ENCODE results near the gene TMPRSS2. TPM values are rescaled to one million over a fixed set of nuclear protein-coding genes. Genes with fewer than 3 reads are reported as not detected.

The TMPRSS2 gene
- total RNA-seq, 2 donors from 2014 or later = not detected

GRCh38 chr21:41446586-41446985 lies 61.4 kb downstream of the TMPRSS2 start:
- Mint-ChIP-seq H3K27ac (peak overlapping the region; percentile 56 to 82), H3K36me3 (peaks cover 4 to 61% of the 10 kb centered on the region in 2 donors), H3K9me3 (no peaks in the 10 kb centered on the region)
- ATAC-seq (no peak), DNase-seq (ENCODE audit: low spot score in 2 of 2) (no peak)

- H3K36me3 Mint-ChIP-seq = peaks cover 4 to 66% of the 10 kb centered on the region in 2 donors
These were observed 62.5 kb downstream of the TMPRSS2 start for GRCh38 chr21:41445465-41445862.

GRCh38 chr21:41444703-41445464 lies 63.1 kb downstream of the TMPRSS2 start:
- Mint-ChIP-seq H3K36me3 (peaks cover 4 to 70% of the 10 kb centered on the region in 2 donors), H3K9me3 (no peaks in the 10 kb centered on the region), H3K27ac (peak overlapping the region; percentile 59 to 68)
- DNase-seq (ENCODE audit: low spot score in 2 of 2) = no peak
- no peak for ATAC-seq

More at GRCh38 chr21:41445465-41445862, 62.5 kb downstream of the TMPRSS2 start:
- no peak for DNase-seq (ENCODE audit: low spot score in 2 of 2)
- no peak for ATAC-seq
- Mint-ChIP-seq H3K9me3 (no peaks in the 10 kb centered on the region), H3K27ac (peak overlapping the region; percentile 59 to 68)

GRCh38 chr21:41443562-41443961 lies 64.4 kb downstream of the TMPRSS2 start:
- no peak for DNase-seq (ENCODE audit: low spot score in 2 of 2)
- ATAC-seq = no peak
- H3K27ac Mint-ChIP-seq = no peak overlapping the region
- H3K36me3 Mint-ChIP-seq = peaks cover 4 to 69% of the 10 kb centered on the region in 2 donors
- no peaks in the 10 kb centered on the region for H3K9me3 Mint-ChIP-seq

GRCh38 chr21:41442481-41443186 lies 65.3 kb downstream of the TMPRSS2 start:
- H3K9me3 Mint-ChIP-seq = no peaks in the 10 kb centered on the region
- peaks cover 4 to 77% of the 10 kb centered on the region in 2 donors for H3K36me3 Mint-ChIP-seq
- ATAC-seq = no peak
- peak overlapping the region in 1 of 2 donors; percentile 5 for H3K27ac Mint-ChIP-seq
- no peak for DNase-seq (ENCODE audit: low spot score in 2 of 2)

- Mint-ChIP-seq H3K27ac (no peak overlapping the region), H3K9me3 (no peaks in the 10 kb centered on the region), H3K36me3 (peaks cover 5 to 73% of the 10 kb centered on the region in 2 donors)
- ATAC-seq (no peak), DNase-seq (ENCODE audit: low spot score in 2 of 2) (no peak)
These were observed 66.4 kb downstream of the TMPRSS2 start for GRCh38 chr21:41441546-41441945.

GRCh38 chr21:41439248-41439647 lies 68.7 kb downstream of the TMPRSS2 start:
- peaks cover 0 to 7% of the 10 kb centered on the region in 2 donors for H3K9me3 Mint-ChIP-seq
- peaks cover 21 to 77% of the 10 kb centered on the region in 2 donors for H3K36me3 Mint-ChIP-seq
- no peak for DNase-seq (ENCODE audit: low spot score in 2 of 2)
- no peak for ATAC-seq
- H3K27ac Mint-ChIP-seq = no peak overlapping the region

- ATAC-seq (peak in 1 of 2 donors; percentile 3), DNase-seq (ENCODE audit: low spot score in 2 of 2) (no peak)
- peaks cover 0 to 8% of the 10 kb centered on the region in 2 donors for H3K9me3 Mint-ChIP-seq
- peaks cover 21 to 80% of the 10 kb centered on the region in 2 donors for H3K36me3 Mint-ChIP-seq
- peak overlapping the region; percentile 25 to 38 for H3K27ac Mint-ChIP-seq
These were observed 69.4 kb downstream of the TMPRSS2 start for GRCh38 chr21:41438425-41439113.

- Mint-ChIP-seq H3K27ac (peak overlapping the region; percentile 2 to 38), H3K36me3 (peaks cover 29 to 80% of the 10 kb centered on the region in 2 donors), H3K9me3 (peaks cover 0 to 8% of the 10 kb centered on the region in 2 donors)
- DNase-seq (ENCODE audit: low spot score in 2 of 2) (no peak), ATAC-seq (peak in 1 of 2 donors; percentile 27)
These were observed 70.2 kb downstream of the TMPRSS2 start for GRCh38 chr21:41437729-41438128.

GRCh38 chr21:41435706-41436105 lies 72.3 kb downstream of the TMPRSS2 start:
- Mint-ChIP-seq H3K9me3 (peaks cover 0 to 8% of the 10 kb centered on the region in 2 donors), H3K27ac (no peak overlapping the region), H3K36me3 (peaks cover 31 to 78% of the 10 kb centered on the region in 2 donors)
- DNase-seq (ENCODE audit: low spot score in 2 of 2) = no peak
- ATAC-seq = no peak

- peaks cover 0 to 8% of the 10 kb centered on the region in 2 donors for H3K9me3 Mint-ChIP-seq
- peaks cover 31 to 82% of the 10 kb centered on the region in 2 donors for H3K36me3 Mint-ChIP-seq
- no peak for ATAC-seq
- no peak for DNase-seq (ENCODE audit: low spot score in 2 of 2)
- no peak overlapping the region for H3K27ac Mint-ChIP-seq
These were observed 74.4 kb downstream of the TMPRSS2 start for GRCh38 chr21:41433566-41433965.

GRCh38 chr21:41432562-41433460 lies 75.1 kb downstream of the TMPRSS2 start:
- Mint-ChIP-seq H3K9me3 (peaks cover 0 to 8% of the 10 kb centered on the region in 2 donors), H3K27ac (no peak overlapping the region), H3K36me3 (peaks cover 31 to 82% of the 10 kb centered on the region in 2 donors)
- DNase-seq (ENCODE audit: low spot score in 2 of 2) (no peak), ATAC-seq (no peak)

- H3K27ac Mint-ChIP-seq = peak overlapping the region in 1 of 2 donors; percentile 36
- ATAC-seq (no peak), DNase-seq (ENCODE audit: low spot score in 2 of 2) (no peak)
- peaks cover 31 to 86% of the 10 kb centered on the region in 2 donors for H3K36me3 Mint-ChIP-seq
- H3K9me3 Mint-ChIP-seq = peaks cover 0 to 8% of the 10 kb centered on the region in 2 donors
These were observed 76.0 kb downstream of the TMPRSS2 start for GRCh38 chr21:41431788-41432548.

GRCh38 chr21:41429925-41430491 lies 78.0 kb downstream of the TMPRSS2 start:
- ATAC-seq (no peak), DNase-seq (ENCODE audit: low spot score in 2 of 2) (no peak)
- Mint-ChIP-seq H3K9me3 (peaks cover 0 to 6% of the 10 kb centered on the region in 2 donors), H3K36me3 (peaks cover 18 to 80% of the 10 kb centered on the region in 2 donors), H3K27ac (peak overlapping the region in 1 of 2 donors; percentile 7)

- DNase-seq (ENCODE audit: low spot score in 2 of 2) (no peak), ATAC-seq (no peak)
- H3K9me3 Mint-ChIP-seq = peaks cover 0 to 1% of the 10 kb centered on the region in 2 donors
- no peak overlapping the region for H3K27ac Mint-ChIP-seq
- peaks cover 11 to 76% of the 10 kb centered on the region in 2 donors for H3K36me3 Mint-ChIP-seq
These were observed 78.7 kb downstream of the TMPRSS2 start for GRCh38 chr21:41429305-41429704.

Data from activated naive CD4-positive, alpha-beta T cell treated with anti-CD3 and anti-CD28 coated beads, Interleukin-2, amount 50 U/mL, for 72 hours (primary cell).